Stomach (tissue), 9 donors: ENCODE data around the gene CEBPZ. TPM values are rescaled to one million over a fixed set of nuclear protein-coding genes. Genes with fewer than 3 reads are reported as not detected.

Experiments
- DNase-seq, 2 donors: peaks; one replicate each; pipeline versions ENCODE4 v3.0.0 to v3.0.0-alpha.2; 2013 to 2019
- H3K27ac ChIP-seq, 5 donors: fragments of 200-600 bp in 4 of 5; sonication (generic) in 4 of 5; one replicate each; pipeline ENCODE4 v1.5.1; 2013 to 2019; ENCODE audit warnings: mild to moderate bottlenecking in 1 of 5, moderate library complexity in 1 of 5
- H3K27me3 ChIP-seq, 3 donors: fragments of 200-600 bp; sonication (generic); one replicate each; pipeline ENCODE4 v1.5.1; 2017 to 2019; ENCODE audit warnings: mixed run types in 1 of 3
- H3K36me3 ChIP-seq, 4 donors: fragments of 200-600 bp; sonication (generic); 1 replicate in 3 of 4; 2 replicates in 1 of 4; pipeline ENCODE4 v1.5.1; 2016 to 2019
- H3K4me1 ChIP-seq, 4 donors: fragments of 200-600 bp; sonication (generic); one replicate each; pipeline ENCODE4 v1.5.1; 2016 to 2019
- H3K4me3 ChIP-seq, 4 donors: fragments of 200-600 bp; sonication (generic) in 3 of 4; one replicate each; pipeline ENCODE4 v1.5.1; 2016 to 2019; ENCODE audit warnings: mild to moderate bottlenecking in 1 of 4
- H3K9me3 ChIP-seq, 4 donors: fragments of 200-600 bp; sonication (generic); one replicate each; pipeline ENCODE4 v1.5.1; 2016 to 2019
- CTCF ChIP-seq, 7 experiments: fragments of 450-650 bp in 4 of 7; fragments of 200-600 bp in 3 of 7; sonication (generic) in 3 of 7; IDR thresholded peaks; one replicate each; pipeline ENCODE4 v1.5.1; 2016 to 2019; ENCODE audit warnings: antibody characterized with exemption in 7 of 7, control low read depth in 2 of 7, mild to moderate bottlenecking in 1 of 7
- EP300 ChIP-seq: sonication (generic); formaldehyde crosslinking; IDR thresholded peaks from one replicate; pipeline ENCODE4 v1.6.1; 2017; ENCODE audit warnings: antibody characterized with exemption
- POLR2A ChIP-seq, 4 donors: fragments of 450-650 bp; IDR thresholded peaks; one replicate each; pipeline ENCODE4 v1.6.1; 2016; ENCODE audit warnings: antibody characterized with exemption in 4 of 4, control low read depth in 2 of 4, mild to moderate bottlenecking in 1 of 4, moderate library complexity in 1 of 4
- POLR2AphosphoS5 ChIP-seq, 3 donors: sonication (generic); formaldehyde crosslinking; IDR thresholded peaks; one replicate each; pipeline ENCODE4 v1.6.1; 2016; ENCODE audit warnings: antibody characterized with exemption in 3 of 3
- WGBS, 5 donors: extraction: QIAGEN DNeasy Blood & Tissue Kit in 3 of 5; methylation state at CpG; one replicate each; pipeline versions ENCODE4 v1.1.5 to v1.1.7; 2013 to 2018; 5-methylcytosine and 5-hydroxymethylcytosine counted together
- intact Hi-C: fragments of 100-400 bp; cut with DNase I; formaldehyde crosslinking; loops from one replicate; pipeline ENCODE4 v1.15.1; 2023; ENCODE audit warnings: low total_unique reads
- polyA plus RNA-seq, 3 donors: library from polyadenylated mRNA; stranded (reverse); fragments of 200-250 nt; gene quantifications; one replicate each; pipeline ENCODE4 v1.2.3, GENCODE V29; 2013
- total RNA-seq, 5 donors: library from RNA; depleted of rRNA; stranded (reverse); fragments of >200 nt; gene quantifications; one replicate each; pipeline versions ENCODE4 v1.1.0 to v1.2.3, GENCODE V29; 2014 to 2016
- donor health status: healthy with polysubstance abuse.
- donor health status: Bipolar disorder and iron deficiency.
- donor health status: healthy.

The CEBPZ gene
- total and polyA plus RNA-seq, 8 donors, result 18.7 to 59.4 (median 48.2) TPM

GRCh38 chr2:37156857-37157714 lies 74.3 kb downstream of the CEBPZ start, which contains the start of gene EIF2AK2:
TSS of gene EIF2AK2 (minus strand) at chr2:37156980. CDS start at chr2:37147806, 9,174 bp downstream.
- Histone ChIP-seq H3K9me3 (no peaks in the 10 kb centered on the region), H3K27me3 (no peaks in the 10 kb centered on the region), H3K4me3 (peak within 1 kb of the TSS; percentile 76 to 97 (median 90)), H3K36me3 (peaks cover 0 to 5% (median 0%) of the 10 kb centered on the region in 4 donors), H3K4me1 (peaks cover 10 to 36% (median 25%) of the 10 kb centered on the region in 4 donors), H3K27ac (peak within 1 kb of the TSS; percentile 80 to 94 (median 91))
- peak; percentile 84 to 96 for DNase-seq
- peak in 2 of 3 donors; percentile 65 to 75 for TF ChIP-seq POLR2AphosphoS5 (IDR thresholded peaks at IDR 0.05)
- no peak for TF ChIP-seq CTCF (IDR thresholded peaks at IDR 0.05)
- TF ChIP-seq EP300, result no peak
- no peak for TF ChIP-seq POLR2A (IDR thresholded peaks at IDR 0.05)
- intact Hi-C loops, result no loop called here
- WGBS, 5 donors, result 6 to 14% (median 10%) methylated on average over 33 to 55 of the region's 55 CpGs

- WGBS, 5 donors, result 0 to 2% (median 1%) methylated on average over 26 to 27 of the region's 27 CpGs
- TF ChIP-seq POLR2AphosphoS5 (IDR thresholded peaks at IDR 0.05), result peak in 1 of 3 donors; percentile 39
- TF ChIP-seq EP300, result no peak
- intact Hi-C loops, result no loop called here
- peaks cover 10 to 38% (median 28%) of the 10 kb centered on the region in 4 donors for H3K4me1 ChIP-seq
- peak; percentile 38 to 84 for DNase-seq
- no peaks in the 10 kb centered on the region for H3K27me3 ChIP-seq
- H3K27ac ChIP-seq, result peak overlapping the region; percentile 80 to 94 (median 91)
- H3K9me3 ChIP-seq, result no peaks in the 10 kb centered on the region
- peaks cover 0 to 11% (median 0%) of the 10 kb centered on the region in 4 donors for H3K36me3 ChIP-seq
- peak overlapping the region; percentile 76 to 97 (median 90) for H3K4me3 ChIP-seq
Observed at GRCh38 chr2:37156071-37156856, 75.1 kb downstream of the CEBPZ start.

DNA sequence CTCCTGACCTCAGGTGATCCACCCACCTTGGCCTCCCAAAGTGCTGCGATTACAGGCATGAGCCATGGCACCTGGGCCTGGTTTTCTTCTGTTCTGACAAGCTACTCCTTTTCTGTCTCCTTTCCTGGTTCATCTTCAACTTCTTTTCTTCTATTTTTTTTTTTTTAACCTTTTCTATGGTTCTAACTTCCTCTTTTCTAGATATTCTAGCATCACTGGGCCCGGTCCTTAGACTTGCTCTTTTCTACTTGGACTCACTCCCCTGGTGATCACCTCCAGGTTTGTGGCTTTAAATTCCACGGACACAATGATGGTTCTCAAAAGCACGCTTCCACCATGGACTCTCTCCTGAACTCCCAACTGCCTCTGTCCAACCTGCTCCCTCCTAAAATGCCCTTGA lies 76.6 kb downstream of the CEBPZ start:
- no peak for TF ChIP-seq CTCF (IDR thresholded peaks at IDR 0.05)
- TF ChIP-seq EP300, result no peak
- TF ChIP-seq POLR2A (IDR thresholded peaks at IDR 0.05), result no peak
- TF ChIP-seq POLR2AphosphoS5 (IDR thresholded peaks at IDR 0.05), result no peak
- Histone ChIP-seq H3K36me3 (peaks cover 0 to 11% (median 0%) of the 10 kb centered on the region in 4 donors), H3K27ac (no peak overlapping the region), H3K27me3 (no peaks in the 10 kb centered on the region), H3K4me1 (peaks cover 10 to 48% (median 34%) of the 10 kb centered on the region in 4 donors), H3K4me3 (no peak overlapping the region), H3K9me3 (no peaks in the 10 kb centered on the region)
- no peak for DNase-seq
- WGBS, 5 donors, result 86 to 96% (median 95%) methylated on average over 4 of the region's 4 CpGs
- intact Hi-C loops, result no loop called here

DNA sequence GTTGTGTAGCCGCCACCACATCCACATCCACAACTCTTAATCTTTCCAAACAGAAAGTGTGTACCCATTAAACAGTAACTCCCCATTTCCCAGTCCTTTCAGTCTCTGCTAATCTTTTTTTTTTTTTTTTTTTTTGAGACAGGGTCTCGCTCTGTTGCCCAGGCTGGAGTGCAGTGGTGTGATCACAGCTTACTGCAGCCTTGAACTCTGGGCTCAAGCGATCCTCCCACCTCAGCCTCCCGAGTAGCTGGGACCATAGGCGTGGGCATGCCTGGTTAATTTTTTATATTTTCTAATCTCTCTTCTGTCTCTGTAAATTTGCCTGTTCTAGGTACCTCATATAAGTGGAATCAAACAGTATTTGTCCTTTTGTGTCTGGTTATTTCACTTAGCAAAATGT lies 78.2 kb downstream of the CEBPZ start:
- no peak for TF ChIP-seq POLR2A (IDR thresholded peaks at IDR 0.05)
- no peak for TF ChIP-seq CTCF (IDR thresholded peaks at IDR 0.05)
- no peak for TF ChIP-seq EP300
- TF ChIP-seq POLR2AphosphoS5 (IDR thresholded peaks at IDR 0.05), result no peak
- intact Hi-C loops, result no loop called here
- Histone ChIP-seq H3K4me1 (peaks cover 10 to 55% (median 37%) of the 10 kb centered on the region in 4 donors), H3K9me3 (no peaks in the 10 kb centered on the region), H3K27ac (no peak overlapping the region), H3K27me3 (no peaks in the 10 kb centered on the region), H3K36me3 (peaks cover 0 to 20% (median 4%) of the 10 kb centered on the region in 4 donors), H3K4me3 (no peak overlapping the region)
- 89 to 98% (median 90%) methylated on average over 5 of the region's 5 CpGs for WGBS, 5 donors
- no peak for DNase-seq

Other genes starting within 250 kb of the CEBPZ start
- 10 to 100 TPM; 24.8 to 95.1 (median 53.1) TPM for gene HEATR5B, start 147.2 kb downstream of the CEBPZ start, total RNA-seq
- gene HEATR5B, start 147.2 kb downstream of the CEBPZ start, polyA plus RNA-seq, result 1 to 10 TPM; 3.2 to 6.1 (median 4.3) TPM
- 1 to 10 TPM in 4 of 5 donors, under 1 TPM in 1; 0.45 to 7.9 (median 4.8) TPM for gene GPATCH11, start 147.1 kb downstream of the CEBPZ start, total RNA-seq
- gene GPATCH11, start 147.1 kb downstream of the CEBPZ start, polyA plus RNA-seq, result 1 to 10 TPM; 2.2 to 6.7 (median 4.7) TPM
- gene EIF2AK2, start 74.6 kb downstream of the CEBPZ start, total RNA-seq, result 10 to 100 TPM in 4 of 5 donors, 1 to 10 TPM in 1; 7.5 to 55.3 (median 40.2) TPM
- 1 to 10 TPM; 4.7 to 7.3 (median 5.2) TPM for gene EIF2AK2, start 74.6 kb downstream of the CEBPZ start, polyA plus RNA-seq
- gene SULT6B1, start 42.9 kb downstream of the CEBPZ start, total RNA-seq, result not detected
- gene SULT6B1, start 42.9 kb downstream of the CEBPZ start, polyA plus RNA-seq, result not detected
- 10 to 100 TPM in 3 of 5 donors, 1 to 10 TPM in 2; 2.9 to 37.9 (median 11.2) TPM for gene CEBPZOS, start 35.1 kb downstream of the CEBPZ start, total RNA-seq
- gene CEBPZOS, start 35.1 kb downstream of the CEBPZ start, polyA plus RNA-seq, result 10 to 100 TPM; 42.2 to 52.5 (median 45.7) TPM
- gene NDUFAF7, start 62 bp upstream of the CEBPZ start, total RNA-seq, result 10 to 100 TPM; 19.6 to 79.9 (median 26.4) TPM
- gene NDUFAF7, start 62 bp upstream of the CEBPZ start, polyA plus RNA-seq, result 10 to 100 TPM in 1 of 3 donors, 1 to 10 TPM in 2; 7.3 to 11.1 (median 8.9) TPM
- gene PRKD3, start 93.2 kb upstream of the CEBPZ start, total RNA-seq, result 10 to 100 TPM in 4 of 5 donors, 1 to 10 TPM in 1; 7.0 to 86.5 (median 15.2) TPM
- gene PRKD3, start 93.2 kb upstream of the CEBPZ start, polyA plus RNA-seq, result 10 to 100 TPM in 1 of 3 donors, 1 to 10 TPM in 2; 4.2 to 14.7 (median 9.5) TPM
- 10 to 100 TPM in 2 of 5 donors, 1 to 10 TPM in 2, not detected in 1; 1.3 to 26.6 (median 8.6) TPM for gene QPCT, start 113.0 kb upstream of the CEBPZ start, total RNA-seq
- 1 to 10 TPM; 1.6 to 4.4 (median 3.7) TPM for gene QPCT, start 113.0 kb upstream of the CEBPZ start, polyA plus RNA-seq